K562 (cell line): ENCODE results near the gene ARHGDIA. TPM values are rescaled to one million over a fixed set of nuclear protein-coding genes. Genes with fewer than 3 reads are reported as not detected.

Experiments
- ATAC-seq: fragments of 200-7000 bp; cut with Tn5 transposase; 3 replicates; pipeline ENCODE4 v1.9.1; 2020; ENCODE audit warnings: moderate library complexity
- BruUV-seq: library from RNA; stranded (reverse); fragments of 400-500 nt; replicated peaks from 2 replicates; lab custom pipeline; 2021; lab: Mats Ljungman, UMichigan
- CTCF ChIA-PET: fragments of 300-600 bp; formaldehyde crosslinking; extraction: SDS; loops from one replicate; lab custom pipeline; 2021; ENCODE audit warnings: low intra/inter-chr PET ratio; lab: Yijun Ruan, JAX
- POLR2A ChIA-PET: fragments of 300-600, 350-650 bp; sonication (Branson Sonifier 250); formaldehyde crosslinking; extraction: SDS; loops from one replicate; lab custom pipeline; 2021; ENCODE audit warnings: antibody characterized with exemption, inconsistent platforms; lab: Yijun Ruan, JAX
- DNase-seq, 4 experiments: peaks; one replicate each; pipeline versions ENCODE4 v3.0.0 to v3.0.0-alpha.2; 2011 to 2018; ENCODE audit warnings: low spot score in 3 of 4, mixed read lengths in 3 of 4; ENCODE audit errors: extremely low read depth in 1 of 4
- FAIRE-seq: peaks from 2 replicates; lab custom pipeline; 2011; peaks lifted over from hg19 to GRCh38; lab: Jason Lieb, UNC
- H2AFZ ChIP-seq: 2 replicates; pipeline ENCODE4 v1.6.0; 2011; ENCODE audit warnings: low read depth, low read length, control low read depth, inconsistent platforms
- H3K27ac ChIP-seq: fragments of 200-600 bp; 3 replicates; pipeline ENCODE4 v1.8.0; 2011; ENCODE audit warnings: low read depth, mild to moderate bottlenecking, control low read depth, inconsistent platforms, low read length, moderate library complexity, mixed read lengths; ENCODE audit errors: extremely low read depth
- H3K27me3 ChIP-seq, 2 experiments: fragments of 300-600 bp in 1 of 2; 2 replicates in 1 of 2; 3 replicates in 1 of 2; pipeline versions ENCODE4 v1.6.0 to v1.8.0; 2011; ENCODE audit warnings: inconsistent platforms in 2 of 2, low read length in 2 of 2, mild to moderate bottlenecking in 1 of 2, mixed read lengths in 1 of 2, moderate library complexity in 1 of 2; ENCODE audit not compliant: control insufficient read depth in 2 of 2, insufficient read depth in 2 of 2
- H3K36me3 ChIP-seq: fragments of 300-600 bp; 3 replicates; pipeline ENCODE4 v1.8.0; 2011; ENCODE audit warnings: mild to moderate bottlenecking, low read length, inconsistent platforms; ENCODE audit not compliant: control insufficient read depth, insufficient read depth
- H3K4me1 ChIP-seq, 2 experiments: fragments of 200-600 bp in 1 of 2; replicated peaks in 1 of 2; 2 replicates in 1 of 2; 3 replicates in 1 of 2; pipeline versions ENCODE4 v1.5.1 to v1.8.0; 2011; ENCODE audit warnings: inconsistent platforms in 2 of 2, low read length in 2 of 2, mild to moderate bottlenecking in 1 of 2, mixed read lengths in 1 of 2, moderate library complexity in 1 of 2; ENCODE audit not compliant: control insufficient read depth in 2 of 2, insufficient read depth in 2 of 2
- H3K4me2 ChIP-seq: 2 replicates; pipeline ENCODE4 v1.6.1; 2011; ENCODE audit warnings: low read length, control low read depth, inconsistent platforms, mixed read lengths; ENCODE audit not compliant: insufficient read depth
- H3K4me3 ChIP-seq: fragments of 200-600 bp; sonication (generic), shearing (Covaris generic); 2 replicates; pipeline ENCODE4 v1.5.1; 2016; ENCODE audit warnings: control low read depth, inconsistent platforms
- H3K79me2 ChIP-seq: fragments of 200-600 bp; 3 replicates; pipeline ENCODE4 v1.8.0; 2011; ENCODE audit warnings: low read length, inconsistent platforms; ENCODE audit not compliant: control insufficient read depth, insufficient read depth
- H3K9ac ChIP-seq, 2 experiments: 2 replicates each; pipeline versions ENCODE4 v1.6.0 to v1.6.1; 2011; ENCODE audit warnings: low read depth in 2 of 2, low read length in 2 of 2, control low read depth in 1 of 2, inconsistent platforms in 1 of 2, mild to moderate bottlenecking in 1 of 2, mixed read lengths in 1 of 2; ENCODE audit not compliant: insufficient read depth in 1 of 2
- H3K9me1 ChIP-seq: one replicate; pipeline ENCODE4 v1.6.0; 2011; ENCODE audit warnings: inconsistent platforms, mild to moderate bottlenecking, low read length, moderate library complexity; ENCODE audit not compliant: control insufficient read depth, insufficient read depth
- H3K9me3 ChIP-seq: replicated peaks from 2 replicates; pipeline ENCODE4 v1.5.1; 2011; ENCODE audit warnings: low read depth, low read length, inconsistent platforms; ENCODE audit not compliant: control insufficient read depth, insufficient read depth
- H4K20me1 ChIP-seq: replicated peaks from 2 replicates; pipeline ENCODE4 v1.6.1; 2011; ENCODE audit warnings: low read length, inconsistent platforms, mixed read lengths; ENCODE audit not compliant: control insufficient read depth, insufficient read depth
- CHAMP1 ChIP-seq: fragments of 450-650 bp; IDR thresholded peaks from 2 replicates; pipeline ENCODE4 v1.6.1; 2016; ENCODE audit warnings: mild to moderate bottlenecking
- ETV5 ChIP-seq: sonication (generic); formaldehyde crosslinking; IDR thresholded peaks from 2 replicates; pipeline ENCODE4 v1.4.0; 2020; ENCODE audit warnings: low read depth, mild to moderate bottlenecking, missing genetic modification reagents
- GMEB1 ChIP-seq: fragments of 250-450 bp; sonication (Bioruptor Pico); IDR thresholded peaks from 2 replicates; pipeline ENCODE4 v1.4.0; 2020; ENCODE audit warnings: mild to moderate bottlenecking
- GTF2A2 ChIP-seq: IDR thresholded peaks from 2 replicates; pipeline ENCODE4 v1.6.1; 2016; ENCODE audit warnings: mild to moderate bottlenecking, missing genetic modification characterization, missing compliant biosample characterization
- MLLT1 ChIP-seq, 2 experiments: fragments of 450-650 bp; IDR thresholded peaks; 2 replicates each; pipeline ENCODE4 v1.6.1; 2016
- RBFOX2 ChIP-seq: fragments of 200-400 bp; formaldehyde crosslinking; IDR thresholded peaks from 2 replicates; pipeline ENCODE4 v1.6.1; 2017; ENCODE audit warnings: low read depth, mild to moderate bottlenecking, low read length, moderate library complexity
- SNIP1 ChIP-seq: fragments of 450-650 bp; IDR thresholded peaks from 2 replicates; pipeline ENCODE4 v1.7.1; 2017; ENCODE audit warnings: low read depth, mild to moderate bottlenecking
- TAL1 ChIP-seq: fragments of 450-650 bp; IDR thresholded peaks from 2 replicates; pipeline ENCODE4 v1.6.1; 2016; ENCODE audit warnings: mild to moderate bottlenecking
- XRCC5 ChIP-seq: fragments of 200-400 bp; formaldehyde crosslinking; IDR thresholded peaks from 2 replicates; pipeline ENCODE4 v1.6.1; 2017; ENCODE audit warnings: low read depth, mild to moderate bottlenecking, low read length
- ZBTB11 ChIP-seq, 3 experiments: fragments of 200-800 bp in 1 of 3; fragments of 250-450 bp in 1 of 3; fragments of 450-650 bp in 1 of 3; sonication (Bioruptor Pico) in 1 of 3; sonication (Bioruptor generic) in 1 of 3; formaldehyde crosslinking in 1 of 3; IDR thresholded peaks; 2 replicates each; pipeline versions ENCODE4 v1.6.1 to v1.8.0; 2016 to 2022; ENCODE audit warnings: mild to moderate bottlenecking in 2 of 3, missing genetic modification characterization in 2 of 3, missing compliant biosample characterization in 1 of 3, moderate library complexity in 1 of 3
- ZNF785 ChIP-seq: fragments of 250-450 bp; sonication (Bioruptor Pico); IDR thresholded peaks from 2 replicates; pipeline ENCODE4 v1.4.0; 2020; ENCODE audit warnings: mild to moderate bottlenecking
- WGBS: fragments of 100-300 bp; shearing (Covaris generic); methylation state at CpG from one replicate; pipeline ENCODE4 v1.1.6; 2016; ENCODE audit warnings: low coverage, mixed read lengths; ENCODE audit not compliant: insufficient coverage; ENCODE audit errors: missing lambda C conversion rate; 5-methylcytosine and 5-hydroxymethylcytosine counted together
- in situ Hi-C: fragments of 300-500 bp; cut with MboI; formaldehyde crosslinking; loops from 4 replicates; pipeline ENCODE4 v1.15.0; 2018; ENCODE audit warnings: inconsistent platforms, mixed read lengths
- intact Hi-C: fragments of 100-400 bp; cut with micrococcal nuclease; formaldehyde crosslinking; loops from 2 replicates; pipeline ENCODE4 v1.14.2; 2022
- polyA plus RNA-seq, 8 experiments: library from polyadenylated mRNA; depleted of rRNA in 4 of 8; stranded (reverse) in 5 of 8; unstranded in 3 of 8; fragments of >200 nt; fragmentation: Nextera tagmentation in 2 of 8; fragmentation: Illumina TruSeq in 1 of 8; extraction: Ambion mirVana in 2 of 8; extraction: Trizol in 1 of 8; gene quantifications; 2 replicates each; pipeline versions ENCODE4 v1.2.1 to v1.2.3, GENCODE V29; 2011 to 2014; ENCODE audit warnings: inconsistent platforms in 1 of 8, missing spikeins in 1 of 8
- total RNA-seq, 7 experiments: library from RNA; depleted of rRNA in 6 of 7; stranded (reverse); fragments of >200 nt in 6 of 7; fragmentation: Illumina TruSeq in 2 of 7; extraction: Trizol in 2 of 7; gene quantifications; 2 replicates each; pipeline versions ENCODE4 v1.2.1 to v1.2.3, GENCODE V29; 2011 to 2021; ENCODE audit warnings: low replicate concordance in 1 of 7

Gene ARHGDIA
- total and polyA plus RNA-seq, 9 of the 15 experiments (the other 6 are each of a cell fraction or from before 2014, with no cell fraction given): 9.6 to 340 (median 97.6) TPM

- Histone ChIP-seq H3K27me3 (no peaks in the 10 kb centered on the region), H3K9ac (no peak overlapping the region), H3K27ac (no peak overlapping the region), H3K9me3 (no peaks in the 10 kb centered on the region), H3K9me1 (no peaks in the 10 kb centered on the region), H3K36me3 (peaks cover 58% of the 10 kb centered on the region; the same call in 2 of the 3 replicates), H3K4me2 (no peak overlapping the region), H4K20me1 (peaks cover 13% of the 10 kb centered on the region), H2AFZ (no peak overlapping the region), H3K4me3 (no peak overlapping the region), H3K79me2 (no peaks in the 10 kb centered on the region), H3K4me1 (peaks cover 2 to 51% of the 10 kb centered on the region in 2 experiments; a peak in 4 of 5 replicates)
- DNase-seq: no peak
- intact Hi-C loops (no loop called here), in situ Hi-C loops (no loop called here)
- 91% methylated on average over 28 of the region's 30 CpGs for WGBS
- POLR2A ChIA-PET: interaction anchor here (0.6 to 8.0 kb wide), 10 partner anchors 10 to 35 kb away, joined by 3 to 85 read pairs (median 8); partner anchors contain the start of genes MCRIP1 and P4HB
- FAIRE-seq: no peak
- no peak for ATAC-seq
- CTCF ChIA-PET: no interaction called here
- no TSS peak for BruUV-seq
- TF ChIP-seq ZBTB11 (CRISPR knock-in tag; IDR thresholded peaks at IDR 0.05) (no peak), GMEB1 (no peak), XRCC5 (no peak), MLLT1 (IDR thresholded peaks at IDR 0.05) (peak in 1 of 2 experiments; percentile 44; a peak in 1 of 4 replicates), TAL1 (no peak), RBFOX2 (peak; percentile 13; the same call in 1 of the 2 replicates), GTF2A2 (no peak), CHAMP1 (no peak), ZNF785 (CRISPR knock-in tag) (no peak), ETV5 (no peak), SNIP1 (no peak)
These were observed 27.3 kb downstream of the ARHGDIA start for GRCh38 chr17:81843713-81844326.
